GM19328 (cell line): ENCODE measurements around the gene SLC4A11.

ENCODE experiments used
- ATAC-seq: cut with Tn5 transposase; IDR thresholded peaks from one replicate; pipeline ENCODE4 v1.9.1; 2021; ENCODE audit warnings: mild to moderate bottlenecking, moderate library complexity; ENCODE audit not compliant: unreplicated experiment

The SLC4A11 gene

DNA sequence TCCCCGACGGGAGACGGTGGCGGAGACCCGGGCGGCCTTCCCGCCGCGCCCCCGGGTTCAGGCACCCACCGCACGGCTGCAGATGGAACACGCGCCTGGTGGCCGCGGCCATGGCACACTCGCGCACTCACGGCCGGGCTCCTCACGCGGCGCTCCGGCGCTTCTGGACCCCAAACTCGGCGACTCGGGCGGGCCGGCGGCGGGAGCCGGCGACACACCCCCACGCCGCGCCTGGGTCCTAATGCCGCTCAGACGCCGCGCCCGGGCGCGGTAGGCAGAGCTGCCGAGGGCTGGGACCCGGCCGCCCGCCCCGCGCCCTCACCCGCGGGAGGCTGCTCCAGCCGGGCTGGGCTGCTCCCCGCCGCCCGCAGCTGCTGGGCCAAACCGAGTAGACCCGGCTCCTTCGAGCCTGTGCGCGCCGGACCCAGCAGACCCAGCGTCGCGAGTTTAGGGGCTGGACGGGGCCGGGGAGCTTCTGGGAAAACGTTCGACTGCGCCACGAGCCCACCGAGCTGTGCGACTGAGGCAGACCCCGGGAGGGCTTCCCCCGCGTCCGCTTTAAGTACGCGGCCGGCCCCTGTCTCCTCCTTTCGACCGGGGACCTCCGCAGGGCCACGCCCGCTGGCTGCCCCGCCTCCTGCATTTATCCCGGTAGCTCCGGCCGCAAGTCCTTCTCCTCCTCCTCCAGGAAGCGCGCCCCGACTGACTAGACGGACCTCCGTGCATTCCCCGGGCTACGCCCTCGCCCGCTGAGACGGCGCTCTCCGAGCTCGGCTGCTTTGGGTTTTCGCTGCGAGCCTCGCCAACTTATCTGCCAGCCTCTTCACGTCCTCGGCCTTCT is at the start of gene SLC4A11:
Gene SLC4A11 (minus strand): TSS at position 165 of the 841 bp plus-strand sequence. CDS start 53 bp downstream, at position 112.
- ATAC-seq, result no peak

DNA sequence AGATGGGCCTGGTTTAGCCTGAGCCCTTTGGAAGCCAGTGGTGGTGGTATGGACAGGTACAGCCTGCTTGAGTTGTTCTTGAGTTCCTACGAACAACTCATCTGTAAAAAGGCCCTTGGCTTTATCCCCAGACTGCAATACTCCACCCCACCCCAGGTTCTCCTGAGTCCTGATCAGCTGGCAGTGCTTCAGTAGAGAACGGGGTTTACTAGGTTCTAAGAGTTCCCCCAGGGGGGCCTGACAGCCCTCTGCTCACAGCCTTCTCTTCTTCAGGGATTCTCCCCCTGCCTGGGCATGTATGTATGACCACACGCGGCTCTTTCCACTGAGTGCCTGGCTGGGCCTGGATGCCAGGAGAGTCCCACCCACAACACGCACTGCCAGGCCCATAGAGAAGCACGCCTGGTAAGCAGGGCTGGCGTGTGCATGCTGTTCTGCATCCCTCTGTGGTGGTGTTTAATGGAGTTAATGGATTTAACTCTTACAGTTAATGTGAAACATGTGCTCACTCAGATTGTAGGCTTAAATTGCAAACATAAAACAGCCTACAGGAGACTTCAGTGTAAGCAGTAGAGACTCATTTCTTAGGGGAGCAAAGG is 44.3 kb upstream of the SLC4A11 start:
- ATAC-seq, result no peak

- no peak for ATAC-seq
Measured at GRCh38 chr20:3282271-3283221, 43.6 kb upstream of the SLC4A11 start.

DNA sequence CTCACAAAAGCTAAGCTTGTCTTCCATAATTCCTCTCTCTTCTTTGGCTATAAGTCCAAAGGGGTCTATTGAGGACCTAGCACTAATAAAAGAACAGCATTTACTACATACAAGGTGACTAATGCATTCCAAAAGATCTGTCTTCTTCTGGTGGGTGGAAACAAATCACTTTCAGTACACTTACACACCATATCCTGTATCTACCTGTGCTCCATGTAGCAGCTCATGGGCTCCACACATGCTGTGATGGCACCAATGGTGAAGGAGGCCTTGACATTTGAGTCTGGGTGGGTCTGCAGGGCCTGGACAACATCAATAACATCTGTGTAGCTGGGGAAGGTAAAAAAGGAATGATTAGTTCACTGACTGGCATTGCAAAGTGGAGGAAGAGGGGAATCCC is 42.4 kb upstream of the SLC4A11 start:
- no peak for ATAC-seq

DNA sequence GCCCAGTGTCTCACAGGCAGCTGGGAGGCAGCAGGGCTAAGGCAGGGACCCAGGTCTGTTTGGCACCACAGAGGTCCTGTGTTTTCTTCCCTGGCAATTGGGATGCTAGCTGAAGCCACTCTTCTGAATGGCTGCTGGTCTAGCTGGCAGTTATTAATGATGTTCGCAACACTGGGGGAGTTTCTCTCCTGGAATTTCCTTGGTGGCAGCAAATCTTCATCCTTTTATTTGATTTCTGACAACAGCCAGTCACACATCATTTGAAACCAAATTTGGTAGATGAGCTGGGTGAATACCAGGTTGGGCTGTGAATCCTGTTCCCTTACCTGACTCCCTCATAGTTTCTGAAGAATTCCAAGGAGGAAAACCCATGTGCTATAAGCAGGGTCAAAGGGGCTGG is 40.8 kb upstream of the SLC4A11 start:
- ATAC-seq, result no peak

DNA sequence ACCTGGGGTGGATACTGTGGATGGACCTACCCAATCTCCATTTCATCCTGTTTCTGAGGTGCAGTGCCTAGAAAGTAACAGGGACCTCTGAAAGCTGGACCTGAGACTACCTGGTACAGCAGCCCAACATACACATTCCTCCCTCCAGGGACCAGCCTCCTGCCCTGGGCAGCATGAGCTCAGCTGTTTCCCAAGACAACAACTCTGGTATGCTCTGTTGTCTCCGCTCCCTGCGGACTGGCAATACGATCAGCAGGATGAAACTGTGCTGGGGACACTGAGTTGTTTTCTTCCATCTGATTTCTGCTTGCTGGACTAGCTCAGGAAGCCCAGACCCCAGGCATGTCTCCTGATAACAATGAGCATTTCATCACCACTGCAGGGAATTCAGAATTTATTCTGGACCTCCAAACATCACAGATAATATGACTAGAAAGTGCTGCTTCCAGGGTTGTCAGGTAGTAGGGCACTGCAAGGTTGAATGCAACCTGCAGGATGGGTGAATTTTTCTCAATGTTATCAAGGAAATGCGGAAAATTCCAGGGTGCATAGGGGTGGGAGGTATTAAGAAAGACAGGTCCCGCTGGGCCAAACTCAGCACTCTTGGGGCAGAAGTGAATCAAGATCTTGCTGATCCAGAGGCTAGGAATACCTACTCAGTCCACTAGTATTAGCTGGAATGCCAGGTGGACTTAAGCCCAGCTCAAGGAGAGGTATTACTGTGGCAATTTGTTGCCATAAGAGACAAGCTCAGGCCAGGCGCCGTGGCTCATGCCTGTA is 38.9 kb upstream of the SLC4A11 start:
- no peak for ATAC-seq

DNA sequence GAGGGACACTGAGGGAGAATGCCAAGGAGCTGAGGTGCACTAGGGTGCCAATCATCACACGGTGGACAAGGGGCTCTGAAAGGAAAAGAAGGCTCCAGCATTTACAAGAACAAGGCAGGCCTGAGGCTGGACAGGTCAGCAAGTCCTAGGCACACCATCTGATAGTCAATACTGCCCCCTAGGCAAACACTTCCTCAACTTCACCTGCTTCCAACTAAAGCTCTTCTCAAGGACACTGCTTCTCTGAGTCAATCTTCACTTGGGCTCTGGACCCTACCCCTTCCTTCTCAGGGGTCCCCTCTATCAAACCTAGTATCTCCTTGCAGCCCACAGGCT is 37.7 kb upstream of the SLC4A11 start:
- no peak for ATAC-seq

DNA sequence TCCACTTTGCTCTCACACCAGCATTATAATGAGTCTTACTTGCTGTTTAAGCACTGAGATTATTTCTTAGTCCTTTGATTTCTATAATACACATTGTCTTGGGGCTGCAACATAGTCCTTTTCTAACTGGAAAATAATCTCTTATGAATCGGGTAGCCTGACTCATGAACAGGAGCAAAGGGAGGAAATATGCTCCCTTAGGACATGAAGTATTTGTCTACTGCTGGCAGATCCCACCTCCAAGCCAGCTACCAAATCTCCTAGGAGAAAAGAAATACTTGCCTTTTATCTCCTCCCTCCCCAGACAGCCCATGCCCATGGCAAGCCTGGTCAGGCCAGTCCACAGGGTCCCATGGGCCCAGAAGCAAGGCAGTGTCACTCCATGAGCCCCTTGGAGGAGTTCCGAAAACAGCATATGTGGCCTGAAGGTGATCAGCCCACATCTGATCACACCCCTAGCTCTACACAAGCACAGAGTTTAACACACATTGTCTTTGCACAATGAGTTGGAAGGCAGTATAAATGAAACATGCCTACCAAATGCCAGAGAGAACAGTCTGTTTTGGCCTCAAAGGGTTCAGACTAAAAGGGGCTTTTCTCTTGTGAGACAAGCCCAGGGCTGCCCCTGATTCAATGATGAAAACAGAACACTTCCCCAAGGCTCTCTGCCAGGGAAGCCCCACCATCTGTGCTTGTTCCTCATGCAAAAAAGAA is 37.1 kb upstream of the SLC4A11 start:
- ATAC-seq, result no peak

DNA sequence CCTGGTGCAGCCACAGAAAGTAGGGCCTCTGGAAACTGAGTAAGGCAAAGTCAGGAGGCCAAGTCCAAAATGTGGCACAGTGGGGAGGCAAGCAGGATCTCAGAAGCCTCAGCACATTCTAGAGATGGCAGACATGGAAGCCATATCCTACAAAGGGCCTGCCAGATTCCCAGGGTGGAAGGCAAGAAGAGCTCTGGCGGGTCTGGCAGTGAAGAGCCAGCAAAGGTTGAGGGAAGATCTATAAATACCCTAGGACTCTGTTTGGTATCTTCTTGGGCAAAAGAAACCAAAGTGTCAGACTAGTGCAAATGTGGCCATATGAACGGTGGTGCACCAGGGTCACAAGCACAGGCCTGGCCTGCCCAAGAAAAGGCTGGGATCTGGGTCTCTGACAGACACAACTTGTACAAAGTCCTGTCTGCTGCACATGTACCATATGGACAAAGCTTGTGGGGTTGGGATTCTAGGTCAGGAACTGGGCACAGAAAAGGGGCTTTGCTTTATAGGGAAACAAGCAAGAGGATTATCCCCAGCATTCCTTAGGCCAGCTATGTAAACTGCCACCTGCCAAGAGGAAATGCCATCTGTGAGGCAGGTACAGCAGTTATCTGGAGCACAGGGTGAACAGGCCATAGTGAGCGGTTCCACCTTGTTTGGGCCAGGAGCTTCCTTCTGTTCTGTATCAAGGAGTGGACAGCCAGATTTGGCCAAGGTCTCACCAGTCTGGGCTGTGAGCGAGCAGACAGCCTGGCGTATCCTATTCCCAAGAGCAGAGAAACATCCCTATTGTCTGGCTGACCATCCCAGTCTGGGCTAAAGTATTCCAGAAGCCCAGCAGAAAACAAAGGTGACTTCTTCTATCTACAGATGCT is 36.3 kb upstream of the SLC4A11 start:
- ATAC-seq, result no peak

- no peak for ATAC-seq
Measured at GRCh38 chr20:3273371-3273770, 34.4 kb upstream of the SLC4A11 start.

GRCh38 chr20:3270051-3270450 is 31.1 kb upstream of the SLC4A11 start:
- no peak for ATAC-seq

DNA sequence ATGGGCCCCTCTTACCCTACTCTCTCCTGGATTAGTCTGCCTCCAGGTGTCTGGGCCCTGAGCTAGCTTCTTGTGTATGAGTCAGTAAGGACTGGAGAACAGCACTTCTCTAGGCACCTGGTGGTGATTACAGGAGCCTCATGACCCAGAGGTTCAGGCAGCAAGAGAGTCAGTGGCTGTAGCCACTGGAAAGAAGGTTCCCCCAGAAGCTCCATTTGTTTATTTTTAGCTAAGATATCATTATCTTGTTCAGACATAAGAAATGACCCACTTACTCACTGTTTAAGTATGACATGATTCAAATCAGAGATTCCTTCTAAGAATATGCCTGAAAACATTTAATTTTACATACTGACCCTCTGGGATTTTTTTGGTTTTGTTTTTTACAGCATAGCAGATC is 23.6 kb upstream of the SLC4A11 start:
- no peak for ATAC-seq

- ATAC-seq, result no peak
Measured at GRCh38 chr20:3258429-3258828, 19.4 kb upstream of the SLC4A11 start.

- ATAC-seq, result no peak
Measured at GRCh38 chr20:3255728-3256127, 16.7 kb upstream of the SLC4A11 start.

GRCh38 chr20:3251806-3252205 is 12.8 kb upstream of the SLC4A11 start:
- ATAC-seq, result no peak

GRCh38 chr20:3250091-3250504 is 11.1 kb upstream of the SLC4A11 start:
- ATAC-seq, result no peak

DNA sequence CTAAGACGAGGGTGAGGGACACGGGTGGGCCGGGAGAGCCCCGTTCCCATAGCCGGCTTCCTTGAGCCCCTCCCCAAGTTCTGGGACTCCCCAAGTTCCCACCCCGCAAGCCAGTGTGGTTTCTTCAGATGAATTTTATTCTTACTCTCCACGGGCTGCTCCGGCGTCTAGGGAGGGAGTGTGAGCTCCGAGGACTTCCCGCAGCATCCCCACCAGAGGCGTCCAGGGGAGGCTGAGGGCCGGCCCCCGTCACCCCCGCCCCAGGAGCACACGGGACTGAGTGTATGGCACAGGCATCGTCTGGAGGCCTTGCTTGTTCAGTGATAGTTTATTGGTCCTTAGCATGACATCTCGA is 10.0 kb upstream of the SLC4A11 start:
- no peak for ATAC-seq

DNA sequence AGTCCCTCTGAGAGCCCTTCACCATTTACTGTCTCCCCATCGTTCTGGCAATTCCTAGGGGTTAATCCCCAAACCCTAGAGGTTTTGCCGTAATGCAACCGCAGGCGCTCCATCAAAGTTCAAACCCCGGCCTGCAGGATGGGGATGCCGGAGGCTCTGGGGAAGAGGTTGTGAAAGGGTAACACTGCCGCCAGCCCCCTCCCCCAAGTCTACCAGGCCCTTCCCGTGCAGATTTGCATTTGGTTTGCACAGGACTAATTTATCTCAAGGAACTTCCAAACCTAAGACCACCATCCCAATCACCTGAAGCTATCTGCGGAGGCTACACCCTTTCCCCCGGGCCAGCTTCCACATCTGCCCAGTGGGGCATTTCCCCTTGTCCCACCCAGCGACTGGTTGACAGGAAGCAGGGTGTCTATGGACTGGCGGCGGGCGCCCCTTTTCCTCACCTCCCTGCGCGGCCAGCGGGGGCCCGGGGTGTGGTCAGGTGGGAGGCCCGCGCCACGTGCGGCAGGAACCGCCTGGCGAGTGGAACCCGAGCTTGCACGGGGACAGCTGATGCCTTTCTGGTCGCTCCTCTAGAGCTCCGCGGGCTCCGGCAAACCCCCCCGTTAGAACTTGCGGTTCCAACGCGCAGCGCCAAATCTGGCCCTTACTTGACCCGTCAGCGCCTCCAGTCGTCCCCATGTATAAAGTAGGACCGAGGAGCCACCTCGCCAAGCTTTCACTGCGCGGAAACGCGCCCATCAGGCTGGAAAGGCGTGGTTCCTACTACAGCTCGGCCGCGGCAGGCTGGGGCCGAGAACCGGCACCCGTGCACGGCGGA is 9.4 kb upstream of the SLC4A11 start:
- no peak for ATAC-seq
